GM21390 (cell line): Measurements from ENCODE around the gene ATRN.
"Not testable (repeated sequence)": the region's sequence is repeated elsewhere in the genome, so short reads cannot be mapped to it uniquely, and the experiment has no call there.

Source experiments
- ATAC-seq: cut with Tn5 transposase; IDR thresholded peaks from one replicate; pipeline ENCODE4 v1.9.1; 2021; ENCODE audit not compliant: unreplicated experiment

Gene ATRN

GRCh38 chr20:3470627-3471396, at the start of gene ATRN:
Gene ATRN (plus strand): TSS chr20:3471018. CDS start chr20:3471108, 90 bp downstream.
- peak; percentile 83 for ATAC-seq

- no peak for ATAC-seq
These were observed 48.8 kb upstream of the ATRN start for GRCh38 chr20:3421985-3422384.

GRCh38 chr20:3423126-3423525, 47.7 kb upstream of the ATRN start:
- ATAC-seq: no peak

- not testable (repeated sequence) for ATAC-seq
These were observed 44.1 kb upstream of the ATRN start for GRCh38 chr20:3426766-3427165.

GRCh38 chr20:3430376-3431069, 40.3 kb upstream of the ATRN start:
- ATAC-seq: peak; percentile 76

GRCh38 chr20:3431109-3431508, 39.7 kb upstream of the ATRN start:
- no peak for ATAC-seq

- no peak for ATAC-seq
These were observed 38.0 kb upstream of the ATRN start for GRCh38 chr20:3432844-3433243.

- no peak for ATAC-seq
These were observed 37.1 kb upstream of the ATRN start for GRCh38 chr20:3433744-3434143.

GRCh38 chr20:3434232-3434631, 36.6 kb upstream of the ATRN start:
- no peak for ATAC-seq

GRCh38 chr20:3436864-3437574, 33.8 kb upstream of the ATRN start:
- no peak for ATAC-seq

- ATAC-seq: no peak
These were observed 24.0 kb upstream of the ATRN start for GRCh38 chr20:3446779-3447178.

GRCh38 chr20:3447321-3447720, 23.5 kb upstream of the ATRN start:
- no peak for ATAC-seq

GRCh38 chr20:3449319-3449718, 21.5 kb upstream of the ATRN start:
- ATAC-seq: no peak

- no peak for ATAC-seq
These were observed 18.7 kb upstream of the ATRN start for GRCh38 chr20:3452136-3452535.

- no peak for ATAC-seq
These were observed 18.1 kb upstream of the ATRN start for GRCh38 chr20:3452690-3453089.

GRCh38 chr20:3454831-3455230, 16.0 kb upstream of the ATRN start:
- ATAC-seq: no peak

GRCh38 chr20:3456648-3457047, 14.2 kb upstream of the ATRN start:
- no peak for ATAC-seq

GRCh38 chr20:3459881-3460307, 10.9 kb upstream of the ATRN start:
- no peak for ATAC-seq

GRCh38 chr20:3461211-3461771, 9.5 kb upstream of the ATRN start:
- ATAC-seq: no peak

GRCh38 chr20:3461911-3462677, 8.7 kb upstream of the ATRN start:
- no peak for ATAC-seq

- no peak for ATAC-seq
These were observed 6.7 kb upstream of the ATRN start for GRCh38 chr20:3464166-3464565.
